GM12878 (cell line): ENCODE data around the gene MIA3. TPM values are rescaled to one million over a fixed set of nuclear protein-coding genes. Genes with fewer than 3 reads are reported as not detected.

ENCODE experiments used
- ATAC-seq: fragments of 200-7000 bp; cut with Tn5 transposase; 3 replicates; pipeline ENCODE4 v1.9.1; 2020; ENCODE audit warnings: mild to moderate bottlenecking, moderate library complexity
- BruUV-seq: library from RNA; stranded (reverse); fragments of 400-500 nt; replicated peaks from 2 replicates; lab custom pipeline; 2021; lab: Mats Ljungman, UMichigan
- CTCF ChIA-PET: fragments of 300-600 bp; sonication (Branson Sonifier 250); formaldehyde crosslinking; extraction: SDS; loops from one replicate; lab custom pipeline; 2021; ENCODE audit warnings: inconsistent platforms; lab: Yijun Ruan, JAX
- POLR2A ChIA-PET: fragments of 350-600 bp; formaldehyde crosslinking; extraction: SDS; loops from one replicate; lab custom pipeline; 2021; ENCODE audit warnings: inconsistent platforms; lab: Charles Lee
- RAD21 ChIA-PET: fragments of 300-600 bp; sonication (Branson Sonifier 250); formaldehyde crosslinking; loops from one replicate; lab custom pipeline; 2023; ENCODE audit warnings: antibody characterized with exemption; ENCODE audit not compliant: unreplicated experiment; lab: Charles Lee
- SMC1A ChIA-PET: fragments of 300-600 bp; sonication (Branson Sonifier 250); formaldehyde crosslinking; loops from one replicate; lab custom pipeline; 2023; ENCODE audit not compliant: unreplicated experiment, uncharacterized antibody; lab: Charles Lee
- DNase-seq: peaks from one replicate; pipeline ENCODE4 v3.0.0-alpha.2; 2011; ENCODE audit warnings: low read depth, low spot score
- FAIRE-seq: peaks from 3 replicates; lab custom pipeline; 2011; peaks lifted over from hg19 to GRCh38; lab: Jason Lieb, UNC
- H2AFZ ChIP-seq: 2 replicates; pipeline ENCODE4 v1.6.0; 2011; ENCODE audit warnings: low read depth, low read length, control low read depth; ENCODE audit not compliant: control insufficient read depth
- H3K27ac ChIP-seq: 2 replicates; pipeline ENCODE4 v1.5.1; 2011; ENCODE audit warnings: control low read depth; ENCODE audit not compliant: control insufficient read depth, insufficient read depth
- H3K27me3 ChIP-seq, 2 experiments: replicated peaks in 1 of 2; 2 replicates each; pipeline versions ENCODE4 v1.6.0 to v1.6.1; 2011; ENCODE audit warnings: low read length in 1 of 2; ENCODE audit not compliant: control insufficient read depth in 2 of 2, insufficient read depth in 2 of 2
- H3K36me3 ChIP-seq, 2 experiments: 2 replicates each; pipeline ENCODE4 v1.5.1; 2011; ENCODE audit warnings: low read length in 1 of 2; ENCODE audit not compliant: control insufficient read depth in 2 of 2, insufficient read depth in 2 of 2
- H3K4me1 ChIP-seq: 2 replicates; pipeline ENCODE4 v1.6.1; 2011; ENCODE audit warnings: mild to moderate bottlenecking, low read length, moderate library complexity, mixed read lengths; ENCODE audit not compliant: control insufficient read depth, insufficient read depth
- H3K4me2 ChIP-seq: 2 replicates; pipeline ENCODE4 v1.6.0; 2011; ENCODE audit warnings: control low read depth; ENCODE audit not compliant: control insufficient read depth, insufficient read depth
- H3K4me3 ChIP-seq: fragments of 200-600 bp; sonication (generic); 2 replicates; pipeline ENCODE4 v1.5.1; 2016
- H3K79me2 ChIP-seq: 2 replicates; pipeline ENCODE4 v1.6.0; 2011; ENCODE audit warnings: low read length; ENCODE audit not compliant: control insufficient read depth, insufficient read depth
- H3K9ac ChIP-seq: 2 replicates; pipeline ENCODE4 v1.8.0; 2011; ENCODE audit warnings: low read length, control low read depth, mixed read lengths; ENCODE audit not compliant: control insufficient read depth, insufficient read depth
- H3K9me3 ChIP-seq: replicated peaks from 3 replicates; pipeline ENCODE4 v1.5.1; 2011; ENCODE audit warnings: mild to moderate bottlenecking, low read length; ENCODE audit not compliant: control insufficient read depth, insufficient read depth
- H4K20me1 ChIP-seq: 2 replicates; pipeline ENCODE4 v1.6.0; 2011; ENCODE audit not compliant: control insufficient read depth, insufficient read depth
- CTCF ChIP-seq, 3 experiments: IDR thresholded peaks in 2 of 3; conservative IDR thresholded peaks in 1 of 3; 2 replicates each; pipeline ENCODE4 v1.5.1; 2011; ENCODE audit warnings: low read depth in 3 of 3, low read length in 3 of 3, mild to moderate bottlenecking in 3 of 3, control low read depth in 2 of 3, moderate library complexity in 2 of 3, inconsistent platforms in 1 of 3, mixed read lengths in 1 of 3; ENCODE audit not compliant: control insufficient read depth in 2 of 3, insufficient read depth in 1 of 3; ENCODE audit errors: extremely low read depth in 1 of 3
- ESRRA ChIP-seq: IDR thresholded peaks from 2 replicates; pipeline ENCODE4 v1.6.1; 2012; ENCODE audit warnings: mild to moderate bottlenecking, low read length, improper control_type of control experiment
- HSF1 ChIP-seq: fragments of 150-350 bp; IDR thresholded peaks from 2 replicates; pipeline ENCODE4 v1.6.1; 2014; ENCODE audit warnings: mild to moderate bottlenecking, low read depth, low read length
- NR2F1 ChIP-seq: fragments of 450-650 bp; conservative IDR thresholded peaks from 2 replicates; pipeline ENCODE4 v1.6.1; 2017; ENCODE audit warnings: mild to moderate bottlenecking
- WGBS: methylation state at CpG from one replicate; pipeline ENCODE4 v1.1.6; 2016; ENCODE audit warnings: low lambda C conversion rate; ENCODE audit not compliant: insufficient replicate concordance, insufficient coverage; ENCODE audit errors: missing lambda C conversion rate; 5-methylcytosine and 5-hydroxymethylcytosine counted together
- in situ Hi-C: fragments of 300-500 bp; cut with MboI; formaldehyde crosslinking; loops from 9 replicates; pipeline ENCODE4 v1.14.3; 2018; ENCODE audit warnings: mixed read lengths
- intact Hi-C: fragments of 100-400 bp; cut with micrococcal nuclease; formaldehyde crosslinking; loops from one replicate; pipeline ENCODE4 v1.14.2; 2022; ENCODE audit not compliant: unreplicated experiment
- polyA plus RNA-seq, 11 experiments: library from polyadenylated mRNA; depleted of rRNA in 4 of 11; unstranded in 6 of 11; stranded (reverse) in 5 of 11; fragments of >200 nt; fragmentation: Nextera tagmentation in 4 of 11; fragmentation: Illumina TruSeq in 1 of 11; extraction: Ambion mirVana in 4 of 11; extraction: Trizol in 1 of 11; gene quantifications; 1 replicate in 1 of 11; 2 replicates in 10 of 11; pipeline versions ENCODE4 v1.2.1 to v1.2.3, GENCODE V29; 2011 to 2016; ENCODE audit warnings: inconsistent platforms in 2 of 11, missing spikeins in 2 of 11, low read depth in 1 of 11
- total RNA-seq, 4 experiments: library from RNA; depleted of rRNA in 3 of 4; stranded (reverse); fragments of >200 nt in 3 of 4; fragmentation: Illumina TruSeq in 1 of 4; extraction: Trizol in 1 of 4; gene quantifications; 2 replicates each; pipeline versions ENCODE4 v1.2.1 to v1.2.3, GENCODE V29; 2013 to 2021

MIA3 gene
- total and polyA plus RNA-seq, 10 of the 15 experiments (the other 5 are each of a cell fraction or from before 2014, with no cell fraction given), result 12.9 to 50.8 (median 30.3) TPM

- no peak for TF ChIP-seq HSF1
- TF ChIP-seq, all 136 proteins: peak for 0
Observed at GRCh38 chr1:222704260-222704659, 86.4 kb downstream of the MIA3 start (continued).

- intact Hi-C loops, result no loop called here
- H3K36me3 ChIP-seq, result no peaks in the 10 kb centered on the region
- no peaks in the 10 kb centered on the region for H4K20me1 ChIP-seq
- H3K79me2 ChIP-seq, result peaks cover 19% of the 10 kb centered on the region
- FAIRE-seq, result no peak
- H3K4me2 ChIP-seq, result no peak overlapping the region
- POLR2A ChIA-PET, result no interaction called here
- no peak for TF ChIP-seq CTCF (IDR thresholded peaks at IDR 0.05 in 2 of 3, conservative IDR thresholded peaks at IDR 0.05 in 1 of 3; ENCODE audit: control insufficient read depth in 2 of 3, extremely low read depth in 1 of 3, insufficient read depth in 1 of 3, low read depth in 3 of 3, low read length in 3 of 3)
- TF ChIP-seq ESRRA, result no peak
- TF ChIP-seq NR2F1, result no peak
- TF ChIP-seq, all 136 proteins: peak for 0
- Histone ChIP-seq H3K4me1 (no peaks in the 10 kb centered on the region), H3K27me3 (no peaks in the 10 kb centered on the region), H2AFZ (no peak overlapping the region), H3K9ac (no peak overlapping the region), H3K9me3 (no peaks in the 10 kb centered on the region; the same call in 2 of the 3 replicates), H3K4me3 (no peak overlapping the region), H3K27ac (no peak overlapping the region)
- ATAC-seq (no peak), DNase-seq (no peak)
- no TSS peak for BruUV-seq
- WGBS, result 75% methylated on average over 4 of the region's 4 CpGs
- ChIA-PET RAD21 (interaction anchor here (1.2 kb wide), 1 partner anchor 10 kb away, joined by 3 read pairs; no protein-coding TSS in a partner anchor), CTCF (no interaction called here), SMC1A (interaction anchor here (0.7 kb wide), 1 partner anchor 14 kb away, joined by 3 read pairs; no protein-coding TSS in a partner anchor)
- in situ Hi-C loops, result no loop called here
Observed at GRCh38 chr1:222706815-222707214, 88.9 kb downstream of the MIA3 start.
